Central memory CD8-positive, alpha-beta T cell (primary cell): ENCODE results near the gene RBMS3.
"Not testable (repeated sequence)": the region's sequence is repeated elsewhere in the genome, so short reads cannot be mapped to it uniquely, and the experiment has no call there.

Source experiments
- ATAC-seq: fragments of 150-1000 bp; cut with Tn5 transposase; replicated peaks from 2 replicates; pipeline ENCODE4 v1.10.0; 2022; ENCODE audit warnings: mild to moderate bottlenecking, moderate FRiP score, moderate number of reproducible peaks; ENCODE audit not compliant: poor library complexity, severe bottlenecking; ENCODE audit errors: extremely low read depth
- DNase-seq, 2 donors: peaks; one replicate each; pipeline ENCODE4 v3.0.0; 2021; ENCODE audit warnings: low spot score in 2 of 2
- H3K27ac Mint-ChIP-seq: one replicate; pipeline ENCODE4 v1.8.0; 2022; ENCODE audit warnings: low read depth, mild to moderate bottlenecking, moderate library complexity, mixed read lengths
- H3K27me3 Mint-ChIP-seq: one replicate; pipeline ENCODE4 v1.8.0; 2022; ENCODE audit warnings: mixed read lengths
- H3K36me3 Mint-ChIP-seq: one replicate; pipeline ENCODE4 v1.8.0; 2022; ENCODE audit warnings: mild to moderate bottlenecking, moderate library complexity, mixed read lengths; ENCODE audit not compliant: insufficient read depth
- H3K4me1 Mint-ChIP-seq: one replicate; pipeline ENCODE4 v1.8.0; 2022; ENCODE audit warnings: mixed read lengths
- H3K4me3 Mint-ChIP-seq: one replicate; pipeline ENCODE4 v1.8.0; 2022; ENCODE audit warnings: mild to moderate bottlenecking, moderate library complexity, mixed read lengths
- H3K9me3 Mint-ChIP-seq: one replicate; pipeline ENCODE4 v1.8.0; 2022; ENCODE audit warnings: mixed read lengths

The RBMS3 gene

GRCh38 chr3:29771602-29772001 lies 490.7 kb downstream of the RBMS3 start:
- ATAC-seq, result no peak
- no peaks in the 10 kb centered on the region for H3K36me3 Mint-ChIP-seq

GRCh38 chr3:29772436-29772835 lies 491.6 kb downstream of the RBMS3 start:
- Mint-ChIP-seq H3K36me3 (no peaks in the 10 kb centered on the region), H3K4me1 (no peaks in the 10 kb centered on the region), H3K27ac (no peak overlapping the region), H3K27me3 (no peaks in the 10 kb centered on the region), H3K4me3 (no peak overlapping the region), H3K9me3 (peaks cover 14% of the 10 kb centered on the region)
- no peak for DNase-seq
- no peak for ATAC-seq

More at GRCh38 chr3:29771602-29772001, 490.7 kb downstream of the RBMS3 start:
- Mint-ChIP-seq H3K4me3 (no peak overlapping the region), H3K9me3 (peaks cover 9% of the 10 kb centered on the region), H3K27me3 (no peaks in the 10 kb centered on the region), H3K27ac (no peak overlapping the region), H3K4me1 (no peaks in the 10 kb centered on the region)
- DNase-seq, result no peak

DNA sequence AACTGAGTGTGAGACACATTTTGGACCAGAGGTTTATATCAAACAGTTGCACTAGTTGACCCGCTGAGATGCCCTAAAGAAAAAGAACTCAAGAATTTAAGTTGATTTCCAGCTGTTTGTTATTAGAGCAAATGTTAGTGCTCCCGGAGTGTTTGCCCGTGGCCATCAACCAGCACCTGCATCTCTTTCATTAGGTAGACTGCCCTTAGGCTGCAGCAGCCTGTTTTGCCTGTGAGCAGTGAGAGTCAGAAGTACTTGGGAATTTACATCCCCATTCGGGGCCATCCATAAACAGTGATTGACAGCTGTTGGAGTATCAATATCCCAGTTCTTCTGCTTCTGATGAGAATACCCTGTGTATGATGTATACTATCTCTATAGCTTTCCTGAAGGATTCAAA lies 492.6 kb downstream of the RBMS3 start:
- Mint-ChIP-seq H3K27ac (no peak overlapping the region), H3K9me3 (peaks cover 14% of the 10 kb centered on the region), H3K4me1 (no peaks in the 10 kb centered on the region), H3K36me3 (no peaks in the 10 kb centered on the region), H3K27me3 (no peaks in the 10 kb centered on the region), H3K4me3 (no peak overlapping the region)
- ATAC-seq, result no peak
- no peak for DNase-seq

DNA sequence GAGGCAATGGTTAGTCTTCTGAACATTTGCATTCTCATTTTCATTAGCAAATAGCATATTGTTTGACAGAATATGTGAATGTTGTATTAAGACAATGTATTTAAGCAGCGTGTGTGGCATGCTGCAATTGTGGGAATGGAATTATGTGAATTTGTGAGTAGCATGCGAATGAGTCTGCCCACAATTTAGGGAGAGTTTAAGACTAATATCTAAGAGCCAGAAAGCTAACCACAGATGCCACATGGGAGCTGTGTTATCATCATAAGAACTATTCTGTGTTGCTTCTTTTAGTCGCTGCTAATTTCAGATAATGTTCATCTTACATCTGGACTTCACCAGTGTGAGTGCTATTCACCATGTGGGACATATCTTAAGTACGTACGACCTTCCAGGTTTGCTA lies 494.5 kb downstream of the RBMS3 start:
- H3K9me3 Mint-ChIP-seq, result peaks cover 14% of the 10 kb centered on the region
- H3K27ac Mint-ChIP-seq, result no peak overlapping the region
- H3K4me1 Mint-ChIP-seq, result no peaks in the 10 kb centered on the region
- ATAC-seq (no peak), DNase-seq (no peak)
- no peaks in the 10 kb centered on the region for H3K36me3 Mint-ChIP-seq
- H3K4me3 Mint-ChIP-seq, result no peak overlapping the region
- no peaks in the 10 kb centered on the region for H3K27me3 Mint-ChIP-seq

DNA sequence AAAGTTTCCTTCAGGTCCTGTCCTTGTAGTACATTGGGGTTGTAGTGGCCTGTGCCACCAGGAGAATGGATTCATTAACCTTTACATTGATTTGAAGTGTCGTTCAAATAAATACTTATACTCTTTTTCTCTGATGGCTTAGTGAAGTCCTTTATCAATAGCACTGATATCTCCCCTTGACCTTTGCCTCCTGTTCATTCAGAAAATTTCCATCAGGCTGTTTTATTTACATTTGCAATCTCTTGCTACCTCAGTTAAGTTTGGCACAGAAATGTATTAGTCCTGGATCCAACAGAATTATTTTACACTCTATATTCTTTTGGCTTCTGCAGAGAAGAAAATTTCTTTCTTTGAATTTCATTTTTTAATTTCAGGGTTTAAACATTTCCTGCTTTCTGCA lies 497.0 kb downstream of the RBMS3 start:
- DNase-seq, result no peak
- no peaks in the 10 kb centered on the region for H3K27me3 Mint-ChIP-seq
- H3K36me3 Mint-ChIP-seq, result no peaks in the 10 kb centered on the region
- no peaks in the 10 kb centered on the region for H3K4me1 Mint-ChIP-seq
- H3K4me3 Mint-ChIP-seq, result no peak overlapping the region
- no peak overlapping the region for H3K27ac Mint-ChIP-seq
- ATAC-seq, result no peak
- H3K9me3 Mint-ChIP-seq, result peaks cover 12% of the 10 kb centered on the region

DNA sequence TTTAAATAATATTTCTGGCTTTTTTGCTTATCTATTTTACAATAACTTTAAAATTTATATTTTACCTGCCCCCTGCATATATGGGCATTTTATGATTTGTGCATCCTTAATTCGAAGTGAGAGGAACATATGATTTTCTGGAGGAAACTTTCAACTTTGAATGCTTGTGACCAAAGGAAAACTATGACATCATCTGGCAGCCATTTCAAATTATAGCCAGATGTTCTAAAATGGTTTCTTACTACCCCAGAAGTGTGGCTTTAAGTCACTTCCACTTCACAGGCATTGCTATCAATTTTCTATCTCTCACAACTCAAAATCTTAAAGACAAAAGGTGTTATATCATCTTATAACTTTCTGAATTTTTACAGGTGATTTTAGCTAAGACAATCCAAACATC lies 508.8 kb downstream of the RBMS3 start:
- DNase-seq (no peak), ATAC-seq (no peak)
- no peak overlapping the region for H3K27ac Mint-ChIP-seq
- H3K27me3 Mint-ChIP-seq, result no peaks in the 10 kb centered on the region
- no peak overlapping the region for H3K4me3 Mint-ChIP-seq
- peaks cover 13% of the 10 kb centered on the region for H3K9me3 Mint-ChIP-seq
- H3K4me1 Mint-ChIP-seq, result no peaks in the 10 kb centered on the region
- H3K36me3 Mint-ChIP-seq, result peaks cover 2% of the 10 kb centered on the region

- H3K36me3 Mint-ChIP-seq, result peaks cover 2% of the 10 kb centered on the region
- H3K4me3 Mint-ChIP-seq, result no peak overlapping the region
- ATAC-seq, result no peak
- DNase-seq, result no peak
- no peaks in the 10 kb centered on the region for H3K27me3 Mint-ChIP-seq
- no peak overlapping the region for H3K27ac Mint-ChIP-seq
- no peaks in the 10 kb centered on the region for H3K4me1 Mint-ChIP-seq
- H3K9me3 Mint-ChIP-seq, result peaks cover 5% of the 10 kb centered on the region
Measured at GRCh38 chr3:29796808-29797207, 515.9 kb downstream of the RBMS3 start.

DNA sequence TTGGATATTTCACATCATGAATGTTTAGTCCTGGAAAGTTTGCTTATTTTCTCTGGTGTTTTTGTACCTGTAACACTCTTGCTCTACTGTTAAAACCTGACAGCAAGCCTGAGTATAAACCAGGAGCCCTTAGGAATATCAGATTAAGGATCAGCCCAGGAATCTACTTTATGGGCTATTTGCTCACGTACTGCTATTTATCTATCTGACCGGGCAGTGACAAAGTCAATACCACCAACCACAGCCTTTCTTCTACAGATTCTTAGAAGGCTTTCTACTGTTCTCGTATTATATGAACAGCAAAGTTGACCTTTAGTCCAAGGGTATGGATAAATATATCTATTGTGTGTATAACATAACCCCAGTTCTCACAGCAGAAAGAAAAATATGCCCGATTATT lies 521.2 kb downstream of the RBMS3 start:
- Mint-ChIP-seq H3K4me1 (no peaks in the 10 kb centered on the region), H3K36me3 (no peaks in the 10 kb centered on the region), H3K27ac (no peak overlapping the region), H3K27me3 (no peaks in the 10 kb centered on the region), H3K9me3 (no peaks in the 10 kb centered on the region), H3K4me3 (no peak overlapping the region)
- ATAC-seq (no peak), DNase-seq (no peak)

DNA sequence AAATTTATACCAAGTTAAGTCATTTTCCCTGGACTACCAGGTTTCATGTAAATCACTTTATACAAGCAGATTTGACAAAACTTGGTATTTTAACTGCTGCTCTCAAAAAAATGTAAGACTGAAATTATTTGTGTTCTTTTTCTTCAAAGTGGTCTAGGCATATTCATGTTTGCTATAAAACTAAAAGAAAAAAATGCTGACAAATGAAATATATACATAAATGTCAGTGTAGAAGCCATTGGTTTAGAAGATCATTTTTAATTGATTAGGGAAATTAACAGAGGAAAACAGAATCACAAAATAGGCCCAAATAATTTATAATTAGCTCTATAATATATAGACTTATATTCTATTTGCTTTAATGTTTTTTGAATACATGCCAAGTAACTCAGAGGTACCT lies 523.2 kb downstream of the RBMS3 start:
- Mint-ChIP-seq H3K27me3 (no peaks in the 10 kb centered on the region), H3K4me3 (no peak overlapping the region), H3K9me3 (no peaks in the 10 kb centered on the region), H3K36me3 (no peaks in the 10 kb centered on the region), H3K4me1 (no peaks in the 10 kb centered on the region), H3K27ac (no peak overlapping the region)
- ATAC-seq (no peak), DNase-seq (no peak)

DNA sequence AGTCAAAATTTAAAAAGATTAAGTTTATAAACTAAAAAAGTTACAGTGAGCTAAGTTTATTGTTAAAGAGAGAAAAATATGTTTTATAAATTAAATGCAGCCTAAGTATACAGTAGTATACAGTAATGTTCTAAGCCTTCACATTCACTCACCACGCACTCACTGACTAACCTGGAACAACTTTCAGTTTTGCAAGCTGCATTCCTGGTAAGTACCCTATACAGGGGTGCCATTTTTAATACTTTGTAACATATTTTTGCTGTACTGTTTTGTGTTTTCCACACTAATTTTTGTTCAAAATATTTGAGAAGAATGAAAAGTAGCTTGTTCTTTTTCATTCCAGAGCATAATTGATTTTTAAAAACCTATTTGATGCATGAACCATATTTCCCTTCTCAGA lies 524.9 kb downstream of the RBMS3 start:
- no peaks in the 10 kb centered on the region for H3K27me3 Mint-ChIP-seq
- ATAC-seq (no peak), DNase-seq (no peak)
- no peaks in the 10 kb centered on the region for H3K9me3 Mint-ChIP-seq
- no peak overlapping the region for H3K27ac Mint-ChIP-seq
- H3K4me3 Mint-ChIP-seq, result no peak overlapping the region
- H3K36me3 Mint-ChIP-seq, result no peaks in the 10 kb centered on the region
- H3K4me1 Mint-ChIP-seq, result no peaks in the 10 kb centered on the region

DNA sequence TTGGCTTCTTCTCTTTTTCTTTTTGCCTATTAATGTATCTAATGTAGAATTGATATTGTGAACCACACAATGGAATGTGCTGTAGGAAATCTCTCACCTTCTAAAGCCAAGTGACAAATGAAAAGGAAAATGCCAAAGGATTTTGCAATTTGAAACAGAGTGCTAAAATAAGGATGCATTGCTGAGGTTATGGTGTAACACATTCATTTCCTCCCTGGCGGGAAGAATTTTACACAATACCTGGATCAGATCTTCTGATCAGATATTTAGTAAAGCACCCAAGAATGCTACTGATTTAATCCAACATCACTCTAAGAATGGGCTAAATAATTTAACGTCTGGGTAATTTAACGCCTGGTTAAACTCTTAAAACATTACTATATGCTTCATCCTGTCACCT lies 527.5 kb downstream of the RBMS3 start:
- H3K4me3 Mint-ChIP-seq, H3K27me3 Mint-ChIP-seq, H3K36me3 Mint-ChIP-seq, ATAC-seq, DNase-seq, H3K9me3 Mint-ChIP-seq, H3K4me1 Mint-ChIP-seq, H3K27ac Mint-ChIP-seq: not testable (repeated sequence)

GRCh38 chr3:29822071-29822470 lies 541.2 kb downstream of the RBMS3 start:
- peaks cover 5% of the 10 kb centered on the region for H3K9me3 Mint-ChIP-seq
- no peak overlapping the region for H3K4me3 Mint-ChIP-seq
- H3K36me3 Mint-ChIP-seq, result no peaks in the 10 kb centered on the region
- no peak for DNase-seq
- no peak overlapping the region for H3K27ac Mint-ChIP-seq
- no peaks in the 10 kb centered on the region for H3K4me1 Mint-ChIP-seq
- H3K27me3 Mint-ChIP-seq, result no peaks in the 10 kb centered on the region
- no peak for ATAC-seq

DNA sequence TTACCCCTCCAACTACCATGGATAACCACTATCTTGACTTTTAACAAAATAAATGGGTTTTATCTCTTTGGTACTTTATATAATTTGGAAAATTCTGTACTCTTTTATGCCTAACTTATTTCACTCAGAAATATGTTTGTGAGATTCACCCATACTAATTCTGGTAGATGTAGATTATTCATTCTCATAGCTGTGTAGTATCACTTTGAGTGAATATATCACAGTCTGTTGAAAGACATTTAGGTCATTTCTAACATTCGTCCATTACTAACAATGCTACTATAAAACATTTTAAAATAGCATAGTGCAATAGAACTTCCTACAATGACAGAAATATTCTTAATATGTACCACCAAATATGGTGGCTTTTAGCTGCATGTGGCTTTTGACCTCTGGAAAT lies 542.4 kb downstream of the RBMS3 start:
- Mint-ChIP-seq H3K27ac (no peak overlapping the region), H3K4me3 (no peak overlapping the region), H3K4me1 (no peaks in the 10 kb centered on the region), H3K9me3 (peaks cover 5% of the 10 kb centered on the region), H3K27me3 (no peaks in the 10 kb centered on the region), H3K36me3 (no peaks in the 10 kb centered on the region)
- DNase-seq, result no peak
- ATAC-seq, result no peak

- no peak overlapping the region for H3K4me3 Mint-ChIP-seq
Measured at GRCh38 chr3:29826712-29827111, 545.8 kb downstream of the RBMS3 start.

More at GRCh38 chr3:29826712-29827111, 545.8 kb downstream of the RBMS3 start:
- ATAC-seq (no peak), DNase-seq (no peak)
- Mint-ChIP-seq H3K36me3 (no peaks in the 10 kb centered on the region), H3K27ac (no peak overlapping the region), H3K4me1 (no peaks in the 10 kb centered on the region), H3K9me3 (peaks cover 5% of the 10 kb centered on the region), H3K27me3 (no peaks in the 10 kb centered on the region)
